HG03175 (cell line): ENCODE results near the gene BIRC6.
"Not testable (repeated sequence)": the region's sequence is repeated elsewhere in the genome, so short reads cannot be mapped to it uniquely, and the experiment has no call there.

ENCODE experiments used
- ATAC-seq: cut with Tn5 transposase; IDR thresholded peaks from one replicate; pipeline ENCODE4 v1.9.1; 2021; ENCODE audit warnings: mild to moderate bottlenecking, moderate library complexity; ENCODE audit not compliant: unreplicated experiment

The BIRC6 gene

GRCh38 chr2:32356681-32357317 is at the start of gene BIRC6:
Gene BIRC6 (plus strand): TSS chr2:32357023. CDS start chr2:32357162, 139 bp downstream.
- peak; percentile 91 for ATAC-seq

GRCh38 chr2:32310577-32310976 is 46.2 kb upstream of the BIRC6 start:
- no peak for ATAC-seq

- ATAC-seq, result no peak
Measured at GRCh38 chr2:32314886-32315285, 41.9 kb upstream of the BIRC6 start.

- not testable (repeated sequence) for ATAC-seq
Measured at GRCh38 chr2:32328679-32329078, 28.1 kb upstream of the BIRC6 start.

GRCh38 chr2:32329180-32329980 is 27.4 kb upstream of the BIRC6 start:
- ATAC-seq, result not testable (repeated sequence)

GRCh38 chr2:32330136-32330535 is 26.7 kb upstream of the BIRC6 start:
- no peak for ATAC-seq

GRCh38 chr2:32342801-32343200 is 14.0 kb upstream of the BIRC6 start:
- no peak for ATAC-seq

GRCh38 chr2:32350797-32351196 is 6.0 kb upstream of the BIRC6 start:
- not testable (repeated sequence) for ATAC-seq

GRCh38 chr2:32355976-32356680 is 695 bp upstream of the BIRC6 start:
- no peak for ATAC-seq

- peak; percentile 17 for ATAC-seq
Measured at GRCh38 chr2:32357318-32358110, 691 bp downstream of the BIRC6 start.

- ATAC-seq, result no peak
Measured at GRCh38 chr2:32358111-32358482, 1.3 kb downstream of the BIRC6 start.

- no peak for ATAC-seq
Measured at GRCh38 chr2:32360416-32360815, 3.6 kb downstream of the BIRC6 start.

- ATAC-seq, result not testable (repeated sequence)
Measured at GRCh38 chr2:32362997-32363396, 6.2 kb downstream of the BIRC6 start.

- peak; percentile 84 for ATAC-seq
Measured at GRCh38 chr2:32363597-32363996, 6.8 kb downstream of the BIRC6 start.

- not testable (repeated sequence) for ATAC-seq
Measured at GRCh38 chr2:32364290-32364689, 7.5 kb downstream of the BIRC6 start.

GRCh38 chr2:32365679-32366078 is 8.9 kb downstream of the BIRC6 start:
- ATAC-seq, result not testable (repeated sequence)

GRCh38 chr2:32366595-32366994 is 9.8 kb downstream of the BIRC6 start:
- ATAC-seq, result no peak

GRCh38 chr2:32369222-32369621 is 12.4 kb downstream of the BIRC6 start:
- no peak for ATAC-seq

- ATAC-seq, result not testable (repeated sequence)
Measured at GRCh38 chr2:32370942-32371341, 14.1 kb downstream of the BIRC6 start.

- no peak for ATAC-seq
Measured at GRCh38 chr2:32372519-32373182, 15.8 kb downstream of the BIRC6 start.
